ENCODE data around the gene GVQW3.

Gene GVQW3

DNA sequence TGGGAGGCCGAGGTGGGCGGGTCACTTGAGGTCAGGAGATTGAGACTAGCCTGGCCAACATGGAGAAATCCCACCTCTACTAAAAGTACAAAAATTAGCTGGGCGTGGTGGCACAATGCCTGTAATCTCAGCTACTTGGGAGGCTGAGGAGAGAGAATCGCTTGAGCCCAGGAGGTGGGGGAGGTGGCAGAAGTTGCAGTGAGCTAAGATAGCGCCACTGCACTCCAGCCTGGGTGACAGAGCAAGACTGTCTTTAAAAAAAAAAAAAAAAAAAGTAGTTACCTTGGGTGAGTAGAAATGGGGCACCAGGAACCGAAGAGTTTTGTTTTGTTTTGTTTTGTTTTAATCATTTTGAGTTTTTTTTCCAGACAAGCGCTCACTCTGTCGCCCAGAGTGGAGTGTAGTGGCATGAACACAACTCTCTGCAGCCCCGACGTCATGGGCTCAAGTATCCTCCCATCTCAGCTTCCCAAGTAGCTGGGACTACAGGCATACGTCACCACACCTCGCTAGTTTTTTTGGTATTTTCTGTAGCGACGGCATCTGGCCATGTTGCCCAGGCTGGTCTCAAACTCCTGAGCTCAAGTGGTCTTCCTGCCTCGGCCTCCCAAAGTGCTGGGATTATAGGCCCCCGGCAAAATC lies 16.0 kb upstream of the GVQW3 start:
- DNase-seq (ENCODE audit: extremely low spot score) = no peak
- ChIA-PET CTCF (interaction anchor here (0.7 to 2.0 kb wide), 4 partner anchors 9 to 157 kb away, joined by 3 to 6 read pairs (median 4); no protein-coding TSS in a partner anchor), POLR2A (no interaction called here)
- TF ChIP-seq, protein P1, sequence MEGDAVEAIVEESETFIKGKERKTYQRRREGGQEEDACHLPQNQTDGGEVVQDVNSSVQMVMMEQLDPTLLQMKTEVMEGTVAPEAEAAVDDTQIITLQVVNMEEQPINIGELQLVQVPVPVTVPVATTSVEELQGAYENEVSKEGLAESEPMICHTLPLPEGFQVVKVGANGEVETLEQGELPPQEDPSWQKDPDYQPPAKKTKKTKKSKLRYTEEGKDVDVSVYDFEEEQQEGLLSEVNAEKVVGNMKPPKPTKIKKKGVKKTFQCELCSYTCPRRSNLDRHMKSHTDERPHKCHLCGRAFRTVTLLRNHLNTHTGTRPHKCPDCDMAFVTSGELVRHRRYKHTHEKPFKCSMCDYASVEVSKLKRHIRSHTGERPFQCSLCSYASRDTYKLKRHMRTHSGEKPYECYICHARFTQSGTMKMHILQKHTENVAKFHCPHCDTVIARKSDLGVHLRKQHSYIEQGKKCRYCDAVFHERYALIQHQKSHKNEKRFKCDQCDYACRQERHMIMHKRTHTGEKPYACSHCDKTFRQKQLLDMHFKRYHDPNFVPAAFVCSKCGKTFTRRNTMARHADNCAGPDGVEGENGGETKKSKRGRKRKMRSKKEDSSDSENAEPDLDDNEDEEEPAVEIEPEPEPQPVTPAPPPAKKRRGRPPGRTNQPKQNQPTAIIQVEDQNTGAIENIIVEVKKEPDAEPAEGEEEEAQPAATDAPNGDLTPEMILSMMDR (IDR thresholded peaks at IDR 0.05; ENCODE audit: control extremely low read depth, extremely low read depth, low read depth, missing control alignments) = no peak

DNA sequence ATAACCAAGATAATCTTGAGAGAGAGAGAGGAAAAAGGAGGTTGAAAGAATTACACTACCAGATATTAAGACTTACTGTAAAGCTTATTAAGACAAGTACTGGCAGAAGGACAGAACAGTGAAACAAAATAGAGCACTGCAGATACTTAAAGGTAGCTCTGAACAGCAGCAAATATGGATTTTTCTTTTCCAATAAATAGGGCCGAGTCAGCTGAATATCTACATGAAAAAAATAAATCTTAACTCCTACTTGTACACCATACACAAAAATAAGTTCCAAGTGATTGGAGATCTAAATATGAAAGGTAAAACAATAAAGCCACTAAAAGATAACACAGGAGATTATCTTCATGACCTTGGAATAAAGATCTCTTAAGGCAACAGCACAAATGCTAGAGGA lies 12.6 kb upstream of the GVQW3 start:
- ChIA-PET POLR2A (no interaction called here), CTCF (interaction anchor here (0.9 kb wide), 1 partner anchor 50 kb away, joined by 3 read pairs; no protein-coding TSS in a partner anchor)
- DNase-seq (ENCODE audit: extremely low spot score) = no peak
- TF ChIP-seq, protein P1 (IDR thresholded peaks at IDR 0.05; ENCODE audit: control extremely low read depth, extremely low read depth, low read depth, missing control alignments) = no peak

DNA sequence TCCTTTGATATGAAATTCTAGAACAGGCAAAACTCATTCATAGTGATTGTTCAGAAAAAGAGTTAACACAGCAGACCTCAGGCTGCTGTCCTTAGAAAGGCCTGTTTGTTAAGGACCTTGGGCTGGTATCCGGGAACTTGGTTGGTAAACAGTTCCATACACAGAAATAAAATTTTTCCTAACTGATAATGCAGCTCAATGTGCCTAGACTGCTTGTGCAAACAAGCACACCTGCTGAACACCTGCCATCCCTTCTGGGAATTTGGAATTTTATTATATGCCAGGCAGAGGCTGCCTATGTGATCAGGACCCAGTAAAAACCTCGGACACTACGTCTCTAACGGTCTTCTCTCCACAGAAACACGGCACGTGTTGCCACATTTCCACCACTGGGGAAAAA lies 11.7 kb upstream of the GVQW3 start:
- POLR2A ChIA-PET = no interaction called here
- no peak for DNase-seq (ENCODE audit: extremely low spot score)
- TF ChIP-seq, protein P1 (IDR thresholded peaks at IDR 0.05; ENCODE audit: control extremely low read depth, extremely low read depth, low read depth, missing control alignments) = no peak
- CTCF ChIA-PET = no interaction called here

DNA sequence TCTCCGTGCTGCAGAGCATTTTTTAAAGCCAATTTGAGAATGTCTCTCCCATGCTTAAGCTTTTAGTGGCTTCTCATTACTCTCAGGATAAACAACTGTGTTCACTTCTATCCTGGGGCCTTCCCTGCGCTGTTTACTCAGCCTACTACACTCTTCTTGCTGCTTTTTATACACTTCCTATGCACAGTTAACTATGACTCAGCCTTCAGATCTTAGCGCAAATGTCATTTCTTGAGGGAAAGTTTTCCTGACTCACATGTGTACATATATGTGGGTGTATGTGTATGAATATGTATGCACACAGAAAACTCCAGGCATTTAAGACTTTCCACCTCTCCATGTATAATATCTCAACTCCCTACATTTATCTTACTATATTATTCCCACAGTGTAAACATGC lies 10.0 kb upstream of the GVQW3 start:
- peak; percentile 55 for DNase-seq (ENCODE audit: extremely low spot score)
- ChIA-PET CTCF (no interaction called here), POLR2A (no interaction called here)
- TF ChIP-seq, protein P1 (IDR thresholded peaks at IDR 0.05; ENCODE audit: control extremely low read depth, extremely low read depth, low read depth, missing control alignments) = no peak

DNA sequence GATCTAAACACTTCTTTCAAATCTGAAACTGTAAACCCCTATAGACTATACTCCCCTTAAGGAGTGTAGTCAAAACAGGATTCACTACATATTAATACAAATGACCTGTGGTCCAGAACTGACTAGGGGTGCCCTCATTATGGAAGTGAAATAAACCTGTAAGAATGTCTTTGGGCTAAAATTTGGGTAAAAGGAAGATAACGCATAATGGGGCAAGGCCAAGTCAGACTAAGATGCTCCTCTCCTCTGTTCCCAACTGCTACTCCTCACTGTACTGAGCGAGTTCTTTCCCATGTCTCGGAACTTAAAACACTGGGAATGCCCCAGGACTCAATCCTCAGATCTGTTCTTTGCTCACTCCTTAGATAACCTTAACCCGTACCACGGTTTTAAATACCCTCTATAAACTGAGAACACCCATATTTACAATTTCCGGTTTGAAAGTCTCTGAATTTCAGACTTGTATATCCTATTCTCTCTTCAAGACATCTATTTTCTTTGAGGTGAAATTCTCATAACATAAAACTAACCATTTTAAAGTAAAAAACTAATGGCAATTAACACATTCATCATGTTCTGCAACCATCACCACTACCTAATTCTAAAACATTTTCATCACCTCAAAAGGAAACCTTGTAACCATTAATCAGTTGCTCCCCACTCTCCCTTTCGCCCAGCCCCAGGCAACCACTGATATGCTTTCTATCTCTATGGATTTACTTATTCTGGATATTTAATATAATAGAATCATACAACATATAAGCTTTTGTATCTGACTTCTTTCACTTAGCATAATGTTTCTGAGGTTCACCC lies 4.2 kb upstream of the GVQW3 start:
- DNase-seq (ENCODE audit: extremely low spot score) = no peak
- TF ChIP-seq, protein P1 (IDR thresholded peaks at IDR 0.05; ENCODE audit: control extremely low read depth, extremely low read depth, low read depth, missing control alignments) = no peak
- POLR2A ChIA-PET = no interaction called here
- CTCF ChIA-PET = no interaction called here

DNA sequence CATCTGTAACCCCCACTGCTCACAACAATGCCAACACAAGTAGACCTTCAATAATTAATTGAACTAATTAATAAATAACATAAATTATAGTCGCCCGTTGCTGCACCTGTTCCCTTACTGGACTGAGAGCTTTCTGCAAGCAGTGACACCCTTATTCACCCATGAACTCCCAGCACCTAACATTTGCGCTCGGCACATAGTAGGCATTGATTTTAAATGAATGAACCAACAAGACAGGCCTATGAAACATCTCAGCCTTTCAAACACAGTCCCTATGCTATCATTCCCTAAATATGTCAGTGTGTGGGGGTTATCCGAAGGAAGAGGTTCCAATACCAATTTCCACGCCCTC lies 1.3 kb upstream of the GVQW3 start:
- POLR2A ChIA-PET = interaction anchor here (0.7 kb wide), 1 partner anchor 132 kb away, joined by 5 read pairs; no protein-coding TSS in a partner anchor
- CTCF ChIA-PET = no interaction called here

More for the DNA sequence above, 1.3 kb upstream of the GVQW3 start:
- TF ChIP-seq, protein P1 (IDR thresholded peaks at IDR 0.05; ENCODE audit: control extremely low read depth, extremely low read depth, low read depth, missing control alignments) = no peak
- no peak for DNase-seq (ENCODE audit: extremely low spot score)

Data from GM10248 (cell line).